Right atrium auricular region (tissue), 2 donors: ENCODE results near the gene LMNTD2. TPM values are rescaled to one million over a fixed set of nuclear protein-coding genes. Genes with fewer than 3 reads are reported as not detected.

Experiments
- DNase-seq: peaks from one replicate; pipeline ENCODE4 v3.0.0-alpha.2; 2019; ENCODE audit warnings: low spot score
- H3K27ac ChIP-seq, 2 donors: fragments of 200-600 bp; sonication (generic); 1 replicate in 1 of 2; 2 replicates in 1 of 2; pipeline ENCODE4 v1.5.1; 2016 to 2019
- H3K27me3 ChIP-seq, 2 donors: fragments of 200-600 bp; sonication (generic); one replicate each; pipeline versions ENCODE4 v1.5.1 to v1.6.0; 2017 to 2019
- H3K36me3 ChIP-seq: fragments of 200-600 bp; sonication (generic); one replicate; pipeline ENCODE4 v1.5.1; 2016
- H3K4me1 ChIP-seq, 2 donors: fragments of 200-600 bp; sonication (generic); one replicate each; pipeline versions ENCODE4 v1.5.1 to v1.6.0; 2017 to 2019
- H3K4me3 ChIP-seq, 2 donors: fragments of 200-600 bp; sonication (generic); 1 replicate in 1 of 2; 2 replicates in 1 of 2; pipeline ENCODE4 v1.5.1; 2017 to 2019; ENCODE audit warnings: mild to moderate bottlenecking in 1 of 2, moderate library complexity in 1 of 2
- H3K9me3 ChIP-seq, 2 donors: fragments of 200-600 bp; sonication (generic); one replicate each; pipeline ENCODE4 v1.5.1; 2019
- CTCF ChIP-seq, 2 donors: fragments of 200-600 bp; sonication (generic); IDR thresholded peaks; one replicate each; pipeline ENCODE4 v1.5.1; 2019; ENCODE audit warnings: antibody characterized with exemption in 2 of 2
- total RNA-seq, 2 donors: library from RNA; depleted of rRNA; stranded (reverse); fragments of >200 nt; gene quantifications; one replicate each; pipeline ENCODE4 v1.1.0, GENCODE V29; 2016

LMNTD2 gene
- total RNA-seq, 2 donors from 2014 or later, result 0.33 to 0.86 TPM

- Histone ChIP-seq H3K4me3 (no peak overlapping the region), H3K36me3 (peaks cover 1% of the 10 kb centered on the region), H3K27me3 (no peaks in the 10 kb centered on the region), H3K9me3 (no peaks in the 10 kb centered on the region), H3K27ac (no peak overlapping the region), H3K4me1 (peaks cover 0 to 8% of the 10 kb centered on the region in 2 donors)
- no peak for TF ChIP-seq CTCF (IDR thresholded peaks at IDR 0.05)
- no peak for DNase-seq
These were observed 45.4 kb downstream of the LMNTD2 start for GRCh38 chr11:515131-515530.

GRCh38 chr11:514606-515005 lies 45.9 kb downstream of the LMNTD2 start:
- Histone ChIP-seq H3K27ac (no peak overlapping the region), H3K9me3 (no peaks in the 10 kb centered on the region), H3K36me3 (peaks cover 6% of the 10 kb centered on the region), H3K27me3 (no peaks in the 10 kb centered on the region), H3K4me3 (no peak overlapping the region), H3K4me1 (peaks cover 0 to 8% of the 10 kb centered on the region in 2 donors)
- TF ChIP-seq CTCF (IDR thresholded peaks at IDR 0.05), result no peak
- DNase-seq, result no peak

- Histone ChIP-seq H3K27me3 (no peaks in the 10 kb centered on the region), H3K27ac (no peak overlapping the region), H3K4me3 (no peak overlapping the region), H3K9me3 (no peaks in the 10 kb centered on the region), H3K4me1 (peaks cover 0 to 2% of the 10 kb centered on the region in 2 donors), H3K36me3 (peaks cover 18% of the 10 kb centered on the region)
- DNase-seq, result no peak
- no peak for TF ChIP-seq CTCF (IDR thresholded peaks at IDR 0.05)
These were observed 47.6 kb downstream of the LMNTD2 start for GRCh38 chr11:512761-513595.

- Histone ChIP-seq H3K9me3 (no peaks in the 10 kb centered on the region), H3K27ac (no peak overlapping the region), H3K36me3 (peaks cover 18% of the 10 kb centered on the region), H3K4me3 (no peak overlapping the region), H3K4me1 (peaks cover 0 to 31% of the 10 kb centered on the region in 2 donors), H3K27me3 (no peaks in the 10 kb centered on the region)
- no peak for DNase-seq
- TF ChIP-seq CTCF (IDR thresholded peaks at IDR 0.05), result no peak
These were observed 51.6 kb downstream of the LMNTD2 start for GRCh38 chr11:508956-509355.

- Histone ChIP-seq H3K36me3 (peaks cover 18% of the 10 kb centered on the region), H3K4me3 (peak overlapping the region; percentile 79 to 95), H3K27me3 (no peaks in the 10 kb centered on the region), H3K4me1 (peaks cover 0 to 42% of the 10 kb centered on the region in 2 donors), H3K9me3 (no peaks in the 10 kb centered on the region), H3K27ac (peak overlapping the region; percentile 100)
- TF ChIP-seq CTCF (IDR thresholded peaks at IDR 0.05), result no peak
- DNase-seq, result no peak
These were observed 52.6 kb downstream of the LMNTD2 start for GRCh38 chr11:507727-508515.
